GM19397 (cell line): ENCODE results near the gene TMEM81.

Experiments
- ATAC-seq: cut with Tn5 transposase; IDR thresholded peaks from one replicate; pipeline ENCODE4 v1.9.1; 2021; ENCODE audit warnings: mild to moderate bottlenecking, moderate library complexity; ENCODE audit not compliant: unreplicated experiment

TMEM81 gene

DNA sequence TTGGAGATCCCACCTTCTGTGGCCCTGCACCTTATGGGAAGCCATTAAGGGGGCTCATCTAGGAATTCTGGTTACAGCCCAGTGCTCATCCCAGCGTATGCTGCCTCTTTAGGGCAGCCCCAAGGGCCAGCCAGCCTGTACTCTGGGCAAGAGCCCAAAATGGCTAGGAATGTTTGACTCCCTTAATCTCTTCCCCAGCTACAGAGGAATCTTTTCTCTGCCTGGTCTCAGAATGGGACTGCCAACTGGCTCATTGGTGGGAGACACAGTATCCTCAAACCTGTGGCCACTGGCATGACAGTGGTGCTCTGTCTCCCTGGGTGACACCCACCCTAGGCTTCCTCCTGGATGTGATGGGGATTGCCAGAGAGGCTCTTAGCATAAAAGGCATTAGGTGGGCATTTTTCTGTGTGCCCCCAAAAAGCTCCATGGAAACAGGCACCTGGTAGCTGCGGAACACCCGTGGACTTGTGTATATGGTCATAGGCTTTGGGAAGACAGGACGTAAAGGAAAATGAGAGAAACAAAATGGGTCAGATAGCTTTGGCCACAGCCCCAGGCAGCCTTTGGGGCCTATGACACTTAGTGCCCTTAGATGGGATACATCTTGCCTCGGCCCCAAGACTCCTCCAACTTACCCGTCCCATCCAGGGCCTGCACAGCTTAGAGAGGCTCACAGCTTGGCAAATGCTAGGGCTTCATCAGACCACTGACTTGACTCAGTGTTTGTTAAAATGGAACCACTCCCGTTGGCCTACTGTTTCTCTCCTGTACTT, 6.9 kb downstream of the TMEM81 start:
- ATAC-seq = no peak

GRCh38 chr1:205076245-205076761, 8.0 kb downstream of the TMEM81 start:
- ATAC-seq = no peak

DNA sequence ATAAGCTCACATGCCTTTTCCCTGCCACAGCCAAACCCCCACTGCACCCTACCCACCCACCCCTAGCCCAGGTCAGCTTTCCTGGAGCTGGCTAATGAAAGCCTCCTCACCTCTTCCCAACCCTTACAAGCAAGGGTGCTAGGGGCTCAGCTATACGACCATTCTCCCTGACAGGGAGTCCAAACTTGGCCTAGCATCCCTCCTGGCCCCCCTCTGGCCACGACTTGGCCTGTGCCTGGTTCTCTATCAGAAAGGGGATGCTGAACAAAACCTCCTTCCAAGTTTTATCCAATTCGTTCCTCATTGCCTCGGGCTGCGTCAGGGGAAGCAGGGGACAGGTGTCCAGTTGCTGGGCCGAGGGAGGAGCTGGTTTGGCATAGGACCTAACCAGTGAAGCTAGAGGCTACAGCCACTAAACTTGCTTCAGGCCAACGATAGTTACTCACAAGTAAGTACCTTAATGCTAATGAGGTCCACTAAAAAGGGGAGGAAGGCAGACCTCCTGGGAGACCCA, 8.6 kb downstream of the TMEM81 start:
- ATAC-seq = no peak

- ATAC-seq = no peak
Measured at GRCh38 chr1:205074513-205074912, 9.7 kb downstream of the TMEM81 start.

DNA sequence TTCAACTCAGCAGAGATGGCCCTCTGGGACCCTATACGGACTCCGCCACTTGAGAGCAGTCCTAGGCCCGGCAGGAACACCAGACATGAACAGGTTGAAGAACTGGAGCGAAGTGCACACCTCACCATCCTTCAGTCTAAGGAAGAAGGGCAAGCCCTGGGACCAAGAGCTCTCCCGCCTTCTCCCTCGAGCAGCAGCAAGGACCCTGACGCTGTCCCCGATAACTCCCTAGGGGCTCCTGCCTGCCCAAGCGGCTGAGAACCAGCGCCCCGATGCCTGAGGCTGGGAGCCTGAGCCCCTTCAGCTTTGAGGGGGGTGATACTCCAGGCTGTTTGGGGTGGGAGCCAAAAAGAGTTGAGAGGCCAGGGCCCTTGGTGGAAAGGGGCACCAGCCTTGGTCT, 10.2 kb downstream of the TMEM81 start:
- ATAC-seq = no peak

- ATAC-seq = no peak
Measured at GRCh38 chr1:205073511-205073910, 10.7 kb downstream of the TMEM81 start.

GRCh38 chr1:205072881-205073280, 11.4 kb downstream of the TMEM81 start:
- ATAC-seq = no peak

GRCh38 chr1:205072286-205072685, 12.0 kb downstream of the TMEM81 start:
- ATAC-seq = no peak

GRCh38 chr1:205071801-205072200, 12.5 kb downstream of the TMEM81 start:
- ATAC-seq = no peak

GRCh38 chr1:205071028-205071409, 13.2 kb downstream of the TMEM81 start:
- no peak for ATAC-seq

DNA sequence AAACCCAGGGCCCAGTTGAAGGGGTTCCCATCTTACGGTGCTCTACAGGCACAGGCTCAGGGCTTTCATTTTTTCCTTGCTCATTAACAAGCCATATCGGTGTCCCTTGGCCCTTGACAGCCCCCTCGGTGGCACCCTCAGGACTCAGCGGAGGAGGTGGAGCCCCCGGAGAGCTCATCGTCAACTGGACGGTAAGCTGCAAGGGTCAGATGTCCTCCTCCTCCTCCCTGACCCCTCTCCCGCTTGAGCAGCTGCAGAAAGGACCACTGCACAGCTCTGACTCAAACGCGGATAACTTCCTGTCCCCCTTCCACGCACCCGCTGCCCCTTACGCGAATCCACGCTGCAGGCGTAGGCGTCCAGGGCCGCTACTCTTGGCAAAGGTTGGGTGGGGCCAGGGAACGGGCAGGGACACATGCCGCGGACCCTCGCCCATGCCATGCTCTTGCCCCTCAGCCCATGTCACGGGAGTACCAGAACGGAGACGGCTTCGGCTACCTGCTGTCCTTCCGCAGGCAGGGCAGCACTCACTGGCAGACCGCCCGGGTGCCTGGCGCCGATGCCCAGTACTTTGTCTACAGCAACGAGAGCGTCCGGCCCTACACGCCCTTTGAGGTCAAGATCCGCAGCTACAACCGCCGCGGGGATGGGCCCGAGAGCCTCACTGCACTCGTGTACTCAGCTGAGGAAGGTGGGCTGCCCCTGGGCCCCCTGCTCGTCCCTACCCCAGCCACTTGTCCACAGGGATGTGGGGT, 14.7 kb downstream of the TMEM81 start:
- no peak for ATAC-seq

GRCh38 chr1:205068457-205069040, 15.7 kb downstream of the TMEM81 start:
- no peak for ATAC-seq

DNA sequence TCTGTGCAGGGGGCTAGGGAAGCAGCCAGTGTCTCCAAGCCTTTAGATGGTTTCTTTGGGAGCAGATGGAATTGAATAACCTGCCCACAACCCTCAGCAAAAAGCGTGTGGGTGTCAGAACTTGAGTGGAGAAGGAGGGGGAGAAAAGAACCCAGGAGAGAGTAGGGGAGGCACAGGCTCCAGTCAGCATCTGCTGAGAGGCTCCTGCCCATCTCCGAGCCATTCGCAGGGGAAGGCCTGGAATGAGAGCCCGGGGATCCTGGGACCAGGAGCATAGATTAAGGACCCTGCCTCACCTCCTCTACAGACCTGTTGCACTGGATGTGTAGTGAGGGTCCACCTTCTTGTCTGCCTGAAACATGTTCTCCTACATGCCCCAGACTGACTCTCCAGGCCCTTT, 16.3 kb downstream of the TMEM81 start:
- no peak for ATAC-seq

DNA sequence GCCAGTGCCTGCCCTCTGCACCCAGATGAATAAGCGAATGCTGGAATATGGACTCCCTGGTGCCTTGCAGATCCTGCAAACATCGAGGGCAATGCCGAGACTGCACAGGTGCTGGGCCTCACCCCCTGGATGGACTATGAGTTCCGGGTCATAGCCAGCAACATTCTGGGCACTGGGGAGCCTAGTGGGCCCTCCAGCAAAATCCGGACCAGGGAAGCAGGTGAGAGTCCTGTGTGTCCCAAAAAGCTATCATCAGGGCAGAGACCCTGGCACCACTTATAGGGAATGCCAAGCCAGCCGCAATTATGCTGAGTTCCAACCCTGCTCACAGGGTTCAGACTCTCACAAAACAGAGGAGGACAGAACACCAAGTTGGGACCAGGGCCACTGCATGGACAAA, 17.2 kb downstream of the TMEM81 start:
- no peak for ATAC-seq

DNA sequence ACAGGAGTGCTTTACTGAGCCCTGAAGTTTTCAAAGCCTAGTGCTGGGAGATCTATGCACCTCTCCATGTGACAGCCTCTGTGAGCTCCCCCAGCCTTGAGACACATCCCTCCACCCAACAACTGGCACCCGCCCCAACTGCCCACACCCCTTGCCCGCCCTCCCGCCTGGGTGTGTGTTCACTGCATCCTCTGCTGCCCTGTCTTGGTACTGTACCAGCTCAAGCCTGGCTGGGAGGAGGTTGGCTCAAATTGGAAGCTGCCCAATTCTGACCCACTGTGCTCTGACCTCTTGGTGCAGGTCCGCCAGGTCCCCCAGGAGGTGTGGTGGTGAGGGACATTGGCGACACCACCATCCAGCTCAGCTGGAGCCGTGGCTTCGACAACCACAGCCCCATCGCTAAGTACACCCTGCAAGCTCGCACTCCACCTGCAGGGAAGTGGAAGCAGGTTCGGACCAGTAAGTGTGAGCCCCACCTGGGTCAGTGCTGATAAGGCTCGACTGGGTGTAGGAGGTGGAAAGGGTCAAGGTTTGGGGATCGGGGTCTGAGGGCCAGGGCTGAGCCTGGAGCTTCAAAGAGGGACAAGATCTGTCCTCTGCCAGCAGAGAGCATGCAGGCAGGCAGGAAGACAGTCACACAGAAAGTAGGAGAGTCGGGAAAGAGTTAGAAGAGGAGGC, 18.0 kb downstream of the TMEM81 start:
- ATAC-seq = no peak

DNA sequence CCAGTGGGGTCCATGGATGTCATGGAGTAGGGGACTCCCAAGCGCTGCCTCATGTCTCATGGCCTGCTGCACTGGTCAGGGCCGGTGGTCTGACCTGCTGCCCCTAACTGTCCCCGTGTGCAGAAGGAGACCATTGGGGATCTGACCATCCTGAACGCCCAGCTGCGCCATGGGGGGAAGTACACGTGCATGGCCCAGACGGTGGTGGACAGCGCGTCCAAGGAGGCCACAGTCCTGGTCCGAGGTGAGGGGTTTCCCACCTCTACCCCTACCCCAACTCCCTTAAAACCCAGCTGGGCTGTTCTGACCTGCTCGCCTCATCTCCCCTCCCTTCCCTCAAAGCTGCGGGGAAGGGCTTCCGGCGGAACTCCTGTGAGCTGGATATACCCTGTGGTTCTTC, 18.6 kb downstream of the TMEM81 start:
- no peak for ATAC-seq

GRCh38 chr1:205064741-205065316, 19.4 kb downstream of the TMEM81 start:
- ATAC-seq = no peak

GRCh38 chr1:205064301-205064700, 20.0 kb downstream of the TMEM81 start:
- ATAC-seq = no peak

- ATAC-seq = no peak
Measured at GRCh38 chr1:205062895-205063294, 21.4 kb downstream of the TMEM81 start.

GRCh38 chr1:205062319-205062718, 21.9 kb downstream of the TMEM81 start:
- ATAC-seq = no peak

GRCh38 chr1:205061665-205062069, 22.6 kb downstream of the TMEM81 start:
- no peak for ATAC-seq
